ENCODE data around the gene CD101.

DNA sequence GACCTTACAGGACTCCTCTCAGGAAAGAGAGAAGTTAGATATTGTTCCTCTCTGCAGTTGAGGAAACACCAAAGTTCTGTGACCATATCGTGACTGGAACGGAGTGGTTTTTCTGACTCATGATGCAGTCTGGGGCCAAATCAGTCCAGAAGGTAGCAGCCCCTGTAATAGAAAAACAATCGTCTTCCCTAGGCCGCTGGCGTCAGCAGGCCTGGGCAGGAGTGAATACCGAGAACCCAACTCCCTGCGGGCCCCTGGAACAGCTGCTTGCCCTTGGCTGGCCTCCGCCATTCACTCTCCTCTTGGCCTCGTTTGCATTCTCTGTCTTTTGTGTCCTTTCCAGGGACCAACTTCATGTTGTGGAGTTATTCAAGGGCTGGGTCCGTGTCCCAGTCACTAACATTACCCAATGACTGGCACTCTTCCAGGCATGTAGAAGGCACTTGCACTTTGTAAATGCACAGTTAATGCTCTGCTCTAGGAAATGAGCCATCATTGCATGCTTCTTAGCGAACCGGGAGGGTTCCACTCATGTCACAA, 10.9 kb upstream of the CD101 start:
- TF ChIP-seq CTCF (IDR thresholded peaks at IDR 0.05; ENCODE audit: poor library complexity) (no peak), EZH2 (IDR thresholded peaks at IDR 0.05; ENCODE audit: borderline replicate concordance) (no peak), EZH2phosphoT487 (IDR thresholded peaks at IDR 0.05; ENCODE audit: low read depth, severe bottlenecking, unreplicated experiment) (no peak)
